Gastrocnemius medialis (tissue), 4 donors: ENCODE results near the gene SYT2. TPM values are rescaled to one million over a fixed set of nuclear protein-coding genes. Genes with fewer than 3 reads are reported as not detected.
"Not testable (repeated sequence)": the region's sequence is repeated elsewhere in the genome, so short reads cannot be mapped to it uniquely, and the experiment has no call there.

ENCODE experiments used
- ATAC-seq, 2 donors: fragments of 150-250 bp; one replicate each; pipeline ENCODE4 v1.9.1; 2016
- DNase-seq, 2 donors: peaks; one replicate each; pipeline ENCODE4 v3.0.0-alpha.2; 2019
- H3K27ac ChIP-seq, 4 donors: fragments of 200-600 bp; sonication (generic); 1 replicate in 1 of 4; 2 replicates in 3 of 4; pipeline ENCODE4 v1.5.1; 2016 to 2018; ENCODE audit warnings: mild to moderate bottlenecking in 2 of 4, moderate library complexity in 1 of 4
- H3K27me3 ChIP-seq, 3 donors: fragments of 200-600 bp; sonication (generic) in 2 of 3; 1 replicate in 1 of 3; 2 replicates in 2 of 3; pipeline versions ENCODE4 v1.5.1 to v1.6.0; 2016 to 2019; ENCODE audit warnings: mild to moderate bottlenecking in 1 of 3, moderate library complexity in 1 of 3
- H3K36me3 ChIP-seq, 2 donors: fragments of 200-600 bp; sonication (generic) in 1 of 2; one replicate each; pipeline ENCODE4 v1.5.1; 2017 to 2018
- H3K4me1 ChIP-seq, 2 donors: fragments of 200-600 bp; sonication (generic) in 1 of 2; one replicate each; pipeline ENCODE4 v1.5.1; 2016 to 2017; ENCODE audit warnings: mild to moderate bottlenecking in 2 of 2
- H3K4me3 ChIP-seq, 4 donors: fragments of 200-600 bp; sonication (generic) in 3 of 4; 1 replicate in 1 of 4; 2 replicates in 3 of 4; pipeline ENCODE4 v1.5.1; 2016 to 2019; ENCODE audit warnings: mild to moderate bottlenecking in 2 of 4
- H3K9me3 ChIP-seq, 3 donors: fragments of 200-600 bp; sonication (generic) in 2 of 3; 1 replicate in 1 of 3; 2 replicates in 2 of 3; pipeline ENCODE4 v1.5.1; 2016 to 2019
- CTCF ChIP-seq, 5 experiments: fragments of 450-650 bp in 3 of 5; fragments of 200-600 bp in 2 of 5; sonication (generic) in 2 of 5; IDR thresholded peaks in 4 of 5; conservative IDR thresholded peaks in 1 of 5; 1 replicate in 4 of 5; 2 replicates in 1 of 5; pipeline ENCODE4 v1.5.1; 2016 to 2019; ENCODE audit warnings: antibody characterized with exemption in 5 of 5, mild to moderate bottlenecking in 3 of 5, moderate library complexity in 3 of 5
- POLR2A ChIP-seq, 2 donors: fragments of 450-650 bp; IDR thresholded peaks; one replicate each; pipeline ENCODE4 v1.6.1; 2017; ENCODE audit warnings: antibody characterized with exemption in 2 of 2, mild to moderate bottlenecking in 2 of 2, moderate library complexity in 2 of 2
- in situ Hi-C, 4 donors: fragments of 200-750 bp; cut with MboI; loops; one replicate each; pipeline versions ENCODE4 v1.15.0 to v1.8.0; 2017; ENCODE audit warnings: low sequenced_read_pairs in 4 of 4
- intact Hi-C: fragments of 100-400 bp; cut with DNase I; formaldehyde crosslinking; loops from one replicate; pipeline ENCODE4 v1.15.1; 2023; ENCODE audit warnings: low total_unique reads
- total RNA-seq, 4 donors: library from RNA; depleted of rRNA; stranded (reverse); fragments of >200 nt; gene quantifications; one replicate each; pipeline versions ENCODE4 v1.1.0 to v1.2.3, GENCODE V29; 2016

SYT2 gene
- total RNA-seq, 4 donors from 2014 or later: not detected

- no peaks in the 10 kb centered on the region for H3K9me3 ChIP-seq
- peaks cover 0 to 70% of the 10 kb centered on the region in 2 donors for H3K36me3 ChIP-seq
- no peak overlapping the region for H3K27ac ChIP-seq
- ATAC-seq (no peak), DNase-seq (no peak)
- no peak overlapping the region for H3K4me3 ChIP-seq
- H3K27me3 ChIP-seq: no peaks in the 10 kb centered on the region
- no peaks in the 10 kb centered on the region for H3K4me1 ChIP-seq
- TF ChIP-seq POLR2A (IDR thresholded peaks at IDR 0.05) (no peak), CTCF (IDR thresholded peaks at IDR 0.05 in 4 of 5, conservative IDR thresholded peaks at IDR 0.05 in 1 of 5) (no peak)
- in situ Hi-C loops (loop anchor here in 2 of 4 donors (25.0 kb wide), 1 partner anchor 237 kb away; no protein-coding TSS in a partner anchor), intact Hi-C loops (no loop called here)
Observed at GRCh38 chr1:202750761-202751160, 40.5 kb upstream of the SYT2 start.

GRCh38 chr1:202750024-202750423, 39.8 kb upstream of the SYT2 start:
- TF ChIP-seq POLR2A (IDR thresholded peaks at IDR 0.05): no peak
- TF ChIP-seq CTCF (IDR thresholded peaks at IDR 0.05 in 4 of 5, conservative IDR thresholded peaks at IDR 0.05 in 1 of 5): no peak
- intact Hi-C loops: no loop called here
- no peaks in the 10 kb centered on the region for H3K9me3 ChIP-seq
- no peak overlapping the region for H3K4me3 ChIP-seq
- H3K36me3 ChIP-seq: peaks cover 0 to 69% of the 10 kb centered on the region in 2 donors
- H3K4me1 ChIP-seq: no peaks in the 10 kb centered on the region
- ATAC-seq: no peak
- DNase-seq: no peak
- H3K27ac ChIP-seq: no peak overlapping the region
- in situ Hi-C loops: loop anchor here in 2 of 4 donors (25.0 kb wide), 1 partner anchor 237 kb away; no protein-coding TSS in a partner anchor
- H3K27me3 ChIP-seq: no peaks in the 10 kb centered on the region

GRCh38 chr1:202745323-202745888, 35.2 kb upstream of the SYT2 start:
- DNase-seq: no peak
- Histone ChIP-seq H3K4me3 (no peak overlapping the region), H3K27me3 (no peaks in the 10 kb centered on the region), H3K9me3 (no peaks in the 10 kb centered on the region), H3K4me1 (no peaks in the 10 kb centered on the region), H3K27ac (no peak overlapping the region), H3K36me3 (peaks cover 2 to 80% of the 10 kb centered on the region in 2 donors)
- in situ Hi-C loops: loop anchor here in 1 of 4 donors (10.0 kb wide), 1 partner anchor 249 kb away; no protein-coding TSS in a partner anchor
- TF ChIP-seq CTCF (IDR thresholded peaks at IDR 0.05 in 4 of 5, conservative IDR thresholded peaks at IDR 0.05 in 1 of 5) (no peak), POLR2A (IDR thresholded peaks at IDR 0.05) (no peak)
- intact Hi-C loops: no loop called here
- ATAC-seq: no peak

GRCh38 chr1:202744770-202745169, 34.5 kb upstream of the SYT2 start:
- H3K27me3 ChIP-seq, H3K9me3 ChIP-seq, intact Hi-C loops, H3K4me3 ChIP-seq, H3K27ac ChIP-seq, ATAC-seq, H3K4me1 ChIP-seq, DNase-seq: not testable (repeated sequence)
- H3K36me3 ChIP-seq: peaks cover 2 to 74% of the 10 kb centered on the region in 2 donors
- in situ Hi-C loops: loop anchor here in 1 of 4 donors (10.0 kb wide), 1 partner anchor 250 kb away; no protein-coding TSS in a partner anchor

- Histone ChIP-seq H3K4me3 (no peak overlapping the region), H3K9me3 (no peaks in the 10 kb centered on the region), H3K27me3 (no peaks in the 10 kb centered on the region), H3K4me1 (no peaks in the 10 kb centered on the region), H3K27ac (no peak overlapping the region), H3K36me3 (peaks cover 2 to 63% of the 10 kb centered on the region in 2 donors)
- ATAC-seq (no peak), DNase-seq (no peak)
- TF ChIP-seq CTCF (IDR thresholded peaks at IDR 0.05 in 4 of 5, conservative IDR thresholded peaks at IDR 0.05 in 1 of 5): no peak
- in situ Hi-C loops: loop anchor here in 1 of 4 donors (10.0 kb wide), 1 partner anchor 252 kb away; no protein-coding TSS in a partner anchor
- intact Hi-C loops: no loop called here
Observed at GRCh38 chr1:202742496-202742895, 32.2 kb upstream of the SYT2 start.
